ENCODE data around the gene TRAF7. TPM values are rescaled to one million over a fixed set of nuclear protein-coding genes. Genes with fewer than 3 reads are reported as not detected.

The TRAF7 gene
- total RNA-seq, 1 donor from 2014 or later = 83.9 TPM

- Histone ChIP-seq H3K36me3 (ENCODE audit: control insufficient read depth, insufficient read depth, low read length) (peaks cover 4% of the 10 kb centered on the region), H3K4me3 (ENCODE audit: low read depth, low read length) (no peak overlapping the region), H3K27me3 (ENCODE audit: control insufficient read depth, insufficient read depth, low read length) (peaks cover 3% of the 10 kb centered on the region)
- TF ChIP-seq CTCF (IDR thresholded peaks at IDR 0.05; ENCODE audit: insufficient read depth, low read length, poor library complexity, severe bottlenecking) = no peak
- no peak for DNase-seq (ENCODE audit: low read depth)
These were observed 19.0 kb downstream of the TRAF7 start for GRCh38 chr16:2174396-2175131.

- no peak for TF ChIP-seq CTCF (IDR thresholded peaks at IDR 0.05; ENCODE audit: insufficient read depth, low read length, poor library complexity, severe bottlenecking)
These were observed 19.9 kb downstream of the TRAF7 start for GRCh38 chr16:2175454-2175853.

GRCh38 chr16:2176047-2176446 is 20.5 kb downstream of the TRAF7 start:
- Histone ChIP-seq H3K36me3 (ENCODE audit: control insufficient read depth, insufficient read depth, low read length) (peaks cover 4% of the 10 kb centered on the region), H3K4me3 (ENCODE audit: low read depth, low read length) (no peak overlapping the region), H3K27me3 (ENCODE audit: control insufficient read depth, insufficient read depth, low read length) (peaks cover 3% of the 10 kb centered on the region)
- no peak for DNase-seq (ENCODE audit: low read depth)
- TF ChIP-seq CTCF (IDR thresholded peaks at IDR 0.05; ENCODE audit: insufficient read depth, low read length, poor library complexity, severe bottlenecking) = no peak

More at GRCh38 chr16:2175454-2175853, 19.9 kb downstream of the TRAF7 start:
- peaks cover 3% of the 10 kb centered on the region for H3K27me3 ChIP-seq (ENCODE audit: control insufficient read depth, insufficient read depth, low read length)
- H3K4me3 ChIP-seq (ENCODE audit: low read depth, low read length) = no peak overlapping the region
- DNase-seq (ENCODE audit: low read depth) = no peak
- peaks cover 4% of the 10 kb centered on the region for H3K36me3 ChIP-seq (ENCODE audit: control insufficient read depth, insufficient read depth, low read length)

GRCh38 chr16:2177101-2177500 is 21.5 kb downstream of the TRAF7 start:
- Histone ChIP-seq H3K27me3 (ENCODE audit: control insufficient read depth, insufficient read depth, low read length) (peaks cover 3% of the 10 kb centered on the region), H3K4me3 (ENCODE audit: low read depth, low read length) (no peak overlapping the region), H3K36me3 (ENCODE audit: control insufficient read depth, insufficient read depth, low read length) (peaks cover 4% of the 10 kb centered on the region)
- DNase-seq (ENCODE audit: low read depth) = no peak
- no peak for TF ChIP-seq CTCF (IDR thresholded peaks at IDR 0.05; ENCODE audit: insufficient read depth, low read length, poor library complexity, severe bottlenecking)

- peaks cover 4% of the 10 kb centered on the region for H3K36me3 ChIP-seq (ENCODE audit: control insufficient read depth, insufficient read depth, low read length)
- peaks cover 3% of the 10 kb centered on the region for H3K27me3 ChIP-seq (ENCODE audit: control insufficient read depth, insufficient read depth, low read length)
- H3K4me3 ChIP-seq (ENCODE audit: low read depth, low read length) = no peak overlapping the region
- DNase-seq (ENCODE audit: low read depth) = no peak
- TF ChIP-seq CTCF (IDR thresholded peaks at IDR 0.05; ENCODE audit: insufficient read depth, low read length, poor library complexity, severe bottlenecking) = no peak
These were observed 22.0 kb downstream of the TRAF7 start for GRCh38 chr16:2177561-2177960.

Measured in kidney epithelial cell (primary cell).